ENCODE results near the gene FSD1L.
"Not testable (repeated sequence)": the region's sequence is repeated elsewhere in the genome, so short reads cannot be mapped to it uniquely, and the experiment has no call there.

GRCh38 chr9:105519710-105520369, 72.0 kb downstream of the FSD1L start:
- not testable (repeated sequence) for TF ChIP-seq CTCF, POLR2A (IDR thresholded peaks at IDR 0.05)
